GM18873 (cell line): ENCODE results near the gene RPLP2.

Experiments
- ATAC-seq: cut with Tn5 transposase; IDR thresholded peaks from one replicate; pipeline ENCODE4 v1.9.1; 2021; ENCODE audit warnings: mild to moderate bottlenecking, moderate library complexity, moderate number of reproducible peaks; ENCODE audit not compliant: unreplicated experiment, low FRiP score

Gene RPLP2

DNA sequence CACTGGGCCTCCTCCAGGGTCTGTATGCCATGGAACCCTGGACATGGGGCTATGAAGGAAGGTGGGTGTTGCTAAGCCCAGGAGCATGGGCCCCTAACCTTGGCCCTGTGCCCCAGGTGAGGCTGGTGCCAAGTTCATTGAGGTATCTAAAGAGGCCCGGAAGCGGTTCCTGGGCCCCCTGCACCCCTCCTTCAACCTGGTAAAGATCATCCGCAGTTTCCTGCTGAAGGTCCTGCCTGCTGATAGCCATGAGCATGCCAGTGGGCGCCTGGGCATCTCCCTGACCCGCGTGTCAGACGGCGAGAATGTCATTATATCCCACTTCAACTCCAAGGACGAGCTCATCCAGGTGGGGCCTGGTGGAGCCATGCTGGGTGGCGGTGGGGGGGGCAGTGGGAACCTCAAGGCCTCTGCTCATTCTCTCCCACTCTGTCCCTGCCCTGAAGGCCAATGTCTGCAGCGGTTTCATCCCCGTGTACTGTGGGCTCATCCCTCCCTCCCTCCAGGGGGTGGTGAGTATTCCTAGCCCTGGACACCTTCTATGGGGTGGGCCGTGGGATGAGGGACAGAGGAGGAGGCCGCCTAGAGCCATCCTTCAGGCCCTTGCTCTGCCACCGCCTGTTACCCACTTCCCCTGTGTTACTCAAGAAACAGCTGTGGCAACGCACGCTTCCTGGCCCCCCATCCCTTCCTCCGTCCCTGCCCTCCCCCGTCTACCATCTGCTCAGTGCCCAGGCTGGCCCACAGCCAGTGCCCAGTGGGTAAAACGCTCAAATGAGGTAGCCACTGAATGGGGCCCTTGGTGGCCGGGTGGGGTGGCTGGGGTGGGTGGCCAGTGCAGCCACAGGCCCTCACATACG, 12.0 kb downstream of the RPLP2 start:
- ATAC-seq, result no peak

DNA sequence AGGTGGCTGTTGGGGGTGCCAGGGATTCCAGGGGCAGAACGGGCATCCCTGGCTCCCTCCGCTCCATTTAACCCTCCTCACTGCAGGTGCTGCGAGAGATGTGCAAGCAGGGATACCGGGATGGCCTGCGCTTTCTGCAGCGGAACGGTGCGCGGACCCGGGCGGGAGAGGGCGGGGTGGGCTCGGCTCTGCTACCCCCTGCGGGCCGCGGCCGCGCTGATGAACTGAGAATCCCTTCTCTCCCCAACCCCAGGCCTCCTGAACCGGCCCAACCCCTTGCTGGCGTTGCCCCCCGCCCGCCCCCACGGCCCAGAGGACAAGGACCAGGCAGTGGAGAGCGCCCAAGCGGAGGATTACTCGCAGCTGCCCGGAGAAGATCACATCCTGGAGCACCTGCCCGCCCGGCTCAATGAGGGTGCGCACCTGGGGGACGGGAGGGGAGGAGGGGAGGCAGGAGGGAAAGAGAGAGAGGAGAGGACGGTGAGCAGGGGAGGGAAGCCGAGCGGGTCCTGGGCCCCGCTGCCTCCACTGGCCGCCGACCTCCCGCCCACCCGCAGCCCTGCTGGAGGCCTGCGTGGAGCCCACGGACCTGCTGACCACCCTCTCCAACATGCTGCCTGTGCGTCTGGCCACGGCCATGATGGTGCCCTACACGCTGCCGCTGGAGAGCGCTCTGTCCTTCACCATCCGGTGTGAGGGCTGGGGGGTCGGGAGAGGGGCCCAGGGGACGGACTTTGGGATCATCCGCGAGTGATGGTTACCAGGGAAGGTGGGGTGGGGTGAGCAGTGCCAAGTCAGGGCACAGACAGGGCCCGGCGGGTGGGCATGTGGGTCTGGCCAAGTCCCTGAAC, 13.9 kb downstream of the RPLP2 start:
- no peak for ATAC-seq

DNA sequence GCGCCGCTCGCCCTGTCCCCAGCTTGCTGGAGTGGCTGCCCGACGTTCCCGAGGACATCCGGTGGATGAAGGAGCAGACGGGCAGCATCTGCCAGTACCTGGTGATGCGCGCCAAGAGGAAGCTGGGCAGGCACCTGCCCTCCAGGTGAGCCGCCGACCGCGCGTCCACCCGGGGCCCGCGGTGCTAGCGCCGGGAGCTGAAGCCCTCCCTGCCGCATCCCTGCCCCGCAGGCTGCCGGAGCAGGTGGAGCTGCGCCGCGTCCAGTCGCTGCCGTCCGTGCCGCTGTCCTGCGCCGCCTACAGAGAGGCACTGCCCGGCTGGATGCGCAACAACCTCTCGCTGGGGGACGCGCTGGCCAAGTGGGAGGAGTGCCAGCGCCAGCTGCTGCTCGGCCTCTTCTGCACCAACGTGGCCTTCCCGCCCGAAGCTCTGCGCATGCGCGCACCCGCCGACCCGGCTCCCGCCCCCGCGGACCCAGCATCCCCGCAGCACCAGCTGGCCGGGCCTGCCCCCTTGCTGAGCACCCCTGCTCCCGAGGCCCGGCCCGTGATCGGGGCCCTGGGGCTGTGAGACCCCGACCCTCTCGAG, 14.6 kb downstream of the RPLP2 start:
- ATAC-seq, result no peak

DNA sequence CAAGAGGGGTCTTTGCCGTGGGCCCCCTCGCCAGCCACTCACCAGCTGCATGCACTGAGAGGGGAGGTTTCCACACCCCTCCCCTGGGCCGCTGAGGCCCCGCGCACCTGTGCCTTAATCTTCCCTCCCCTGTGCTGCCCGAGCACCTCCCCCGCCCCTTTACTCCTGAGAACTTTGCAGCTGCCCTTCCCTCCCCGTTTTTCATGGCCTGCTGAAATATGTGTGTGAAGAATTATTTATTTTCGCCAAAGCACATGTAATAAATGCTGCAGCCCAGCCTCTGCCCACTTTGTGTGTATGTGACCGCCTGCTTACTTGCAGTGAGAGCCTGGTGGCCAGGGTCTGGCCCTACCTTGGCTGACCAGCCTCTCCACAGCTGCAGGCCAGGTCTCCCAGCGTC, 15.2 kb downstream of the RPLP2 start:
- ATAC-seq, result no peak

DNA sequence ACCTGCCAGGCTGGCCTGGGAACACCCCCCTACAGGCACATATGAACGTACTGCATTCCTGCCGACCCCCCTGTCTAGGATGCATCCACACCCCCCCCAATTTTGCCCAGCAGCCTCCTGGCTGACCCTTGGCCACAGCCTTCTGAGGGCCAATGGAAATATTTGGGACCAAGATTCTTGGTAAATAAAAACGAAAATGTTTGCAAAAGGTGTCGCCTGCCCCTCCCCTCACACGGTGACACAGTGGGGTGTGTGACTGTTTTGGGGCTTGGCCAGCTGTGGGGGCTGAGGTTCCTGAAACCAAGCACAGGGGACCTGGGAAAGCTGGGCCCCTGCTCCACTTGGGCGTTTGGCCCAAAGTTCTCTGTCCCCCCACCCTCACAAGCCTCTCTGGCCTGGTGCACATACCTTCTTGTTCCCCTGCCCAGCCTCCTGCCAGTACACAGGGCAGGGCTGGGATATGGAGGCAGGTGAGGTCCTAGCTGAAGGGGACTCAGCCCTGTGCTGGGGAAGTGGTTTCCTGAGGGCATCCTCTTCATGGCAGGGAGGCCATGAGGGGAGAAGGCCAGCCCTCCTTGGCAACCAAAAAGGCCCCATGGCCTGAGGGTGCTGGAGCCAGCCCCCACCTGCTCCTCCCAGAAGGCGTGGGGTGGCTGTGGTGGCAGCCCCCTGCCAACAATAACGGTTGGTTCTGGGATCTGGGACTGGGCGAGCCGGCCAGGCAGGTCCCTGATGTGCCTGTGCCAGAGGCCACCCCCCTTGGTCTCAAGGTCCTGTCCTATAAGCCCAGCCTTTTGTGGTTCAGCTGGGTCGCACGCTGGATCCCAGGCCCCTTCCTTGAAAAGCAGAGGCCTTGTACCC, 15.8 kb downstream of the RPLP2 start:
- ATAC-seq, result no peak

DNA sequence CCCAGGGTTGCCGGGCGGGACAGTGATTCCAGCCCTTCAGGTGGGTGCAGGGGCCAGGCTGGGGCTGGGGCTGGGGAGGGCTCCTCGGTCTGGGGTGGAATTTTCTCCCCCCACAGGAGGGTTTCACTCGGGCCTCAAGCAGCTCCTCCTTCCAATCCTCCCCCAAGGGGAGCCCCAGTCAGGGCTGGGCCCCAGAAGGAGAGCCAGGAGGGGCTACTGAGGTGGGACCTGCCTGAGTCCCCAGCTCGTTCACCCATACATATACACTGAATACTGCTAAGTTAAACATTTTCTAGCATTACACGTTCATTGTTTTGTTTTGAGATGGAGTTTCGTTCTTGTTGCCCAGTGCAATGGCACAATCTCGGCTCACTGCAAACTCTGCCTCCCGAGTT, 16.5 kb downstream of the RPLP2 start:
- ATAC-seq, result no peak

DNA sequence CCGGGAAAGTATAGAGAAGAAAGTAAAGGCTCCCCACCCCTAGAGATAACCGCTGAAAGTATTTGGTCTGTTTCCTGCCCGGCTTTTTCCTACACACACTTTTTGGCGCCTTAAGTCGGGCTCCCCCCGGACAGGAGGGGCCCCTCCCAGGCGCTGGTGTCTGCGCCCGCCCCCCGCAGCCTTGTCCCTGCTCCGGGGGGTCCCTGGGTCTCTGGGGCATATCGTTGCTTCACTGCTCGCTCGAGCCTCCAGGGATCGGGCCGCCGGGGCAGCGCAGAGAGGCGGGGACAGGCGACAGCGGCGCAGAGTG, 17.0 kb downstream of the RPLP2 start:
- ATAC-seq, result no peak

DNA sequence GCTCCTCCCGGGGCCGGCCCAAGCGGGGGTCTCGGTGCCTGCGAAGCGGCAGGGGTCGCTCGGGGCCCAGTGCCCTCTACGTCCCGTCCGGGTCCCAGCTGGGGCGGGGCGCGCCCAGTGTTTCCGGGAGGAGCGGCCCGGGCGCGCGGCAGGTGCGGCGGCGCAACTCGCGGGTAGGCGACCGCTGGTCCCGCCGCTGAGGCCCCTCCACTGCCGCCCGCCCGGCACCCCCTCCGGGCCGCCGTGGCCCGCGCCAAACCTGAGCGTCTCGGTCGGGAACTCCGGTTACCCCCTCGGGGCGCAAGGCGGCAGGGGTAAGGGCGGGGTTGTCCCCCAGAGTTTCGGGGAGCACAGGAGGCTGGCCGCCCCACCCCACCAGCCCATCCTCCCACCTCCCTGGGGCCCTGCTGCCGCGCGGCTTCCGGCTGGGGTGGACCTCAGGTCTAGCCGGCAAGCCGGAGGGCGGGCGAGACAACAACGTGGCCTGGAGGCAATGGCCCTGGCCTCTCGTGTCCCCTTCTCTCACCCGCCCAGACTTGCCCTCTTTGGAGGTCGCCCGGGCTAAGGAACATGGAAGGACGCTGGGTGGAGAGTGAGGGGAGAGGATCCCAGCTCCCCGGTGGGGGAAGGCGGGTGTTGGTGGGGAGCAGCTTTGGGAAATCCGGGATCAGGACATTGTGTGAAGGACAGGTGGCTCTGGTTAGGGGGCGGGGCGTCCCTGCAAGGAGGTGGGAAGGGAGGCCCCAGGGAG, 17.6 kb downstream of the RPLP2 start:
- ATAC-seq, result no peak

DNA sequence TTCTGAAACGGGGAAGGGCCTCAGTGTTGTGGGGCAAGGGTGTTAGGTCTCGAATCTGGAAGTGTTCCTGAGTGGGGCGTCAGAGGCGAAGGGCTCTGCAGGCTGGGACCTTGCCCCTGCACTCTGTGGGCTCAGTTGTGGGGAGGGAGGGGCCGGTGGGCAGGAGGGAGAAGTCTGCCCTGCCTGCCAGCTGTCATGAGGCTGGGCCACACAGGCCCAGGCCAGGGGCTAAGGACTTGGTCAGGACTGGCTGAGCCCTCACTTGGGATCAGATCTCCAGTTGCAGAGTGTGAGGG, 18.1 kb downstream of the RPLP2 start, which contains the start of gene CRACR2B:
Gene CRACR2B, plus strand, starts transcription at position 23 of the 296 bp plus-strand sequence. CDS start 689 bp downstream, outside the sequence.
- ATAC-seq, result no peak

DNA sequence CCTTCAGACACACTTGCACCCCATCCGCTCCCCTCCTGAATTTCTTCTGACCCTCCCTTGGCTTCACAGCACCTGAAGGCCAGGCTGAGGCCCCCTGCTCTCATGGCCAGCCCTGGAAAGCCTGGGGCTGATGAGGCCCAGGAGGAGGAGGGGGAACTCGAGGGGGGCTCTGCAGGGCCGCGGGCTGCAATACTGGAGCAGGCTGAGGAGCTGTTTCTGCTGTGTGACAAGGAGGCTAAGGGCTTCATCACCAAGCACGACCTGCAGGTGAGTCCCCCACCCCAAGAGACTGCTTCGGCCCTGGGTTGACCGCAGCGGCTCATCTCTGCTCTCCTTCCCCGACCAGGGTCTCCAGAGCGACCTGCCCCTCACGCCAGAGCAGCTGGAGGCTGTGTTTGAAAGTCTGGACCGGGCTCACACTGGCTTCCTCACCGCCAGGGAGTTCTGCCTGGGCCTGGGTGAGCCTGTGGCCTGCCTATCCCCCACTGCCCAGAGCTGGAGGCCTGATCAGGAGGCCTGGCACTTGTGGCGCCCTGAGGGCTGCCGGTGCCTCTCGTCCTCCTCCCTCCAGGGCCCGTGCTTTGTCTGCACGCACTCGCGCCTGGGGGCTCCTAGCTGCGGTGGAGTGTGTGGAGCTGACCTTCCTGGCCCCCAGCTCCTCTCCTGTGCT, 18.9 kb downstream of the RPLP2 start:
- ATAC-seq, result no peak

DNA sequence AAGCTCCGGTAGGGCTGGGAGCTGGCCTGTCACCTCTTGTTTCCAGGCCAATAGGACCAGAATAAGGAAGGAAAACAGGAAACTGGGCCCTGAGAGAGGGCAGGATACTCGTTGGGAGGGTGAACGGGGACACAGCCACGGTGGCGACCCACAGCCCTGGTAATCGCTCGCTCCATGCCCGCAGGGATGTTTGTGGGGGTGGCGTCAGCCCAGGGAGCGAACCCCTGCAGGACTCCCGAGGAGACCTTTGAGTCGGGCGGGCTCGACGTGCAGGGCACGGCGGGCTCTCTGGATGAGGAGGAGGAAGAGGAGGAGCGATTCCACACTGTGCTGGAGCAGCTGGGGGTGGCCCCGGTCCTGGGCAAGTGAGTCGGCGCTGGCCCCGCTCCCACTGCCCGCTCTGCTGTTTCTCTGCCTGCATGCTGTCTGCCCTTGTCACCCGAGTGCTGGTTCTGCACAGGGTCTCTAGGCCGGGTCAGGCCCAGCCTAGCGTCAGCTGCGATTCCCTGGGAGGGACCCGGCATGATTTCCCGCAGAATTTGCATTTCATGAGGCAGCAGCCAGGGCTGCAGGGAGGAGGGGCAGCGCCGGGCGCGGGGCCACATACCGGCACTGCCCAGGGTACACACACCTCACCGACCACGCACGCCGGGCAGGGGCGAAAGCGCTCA, 19.5 kb downstream of the RPLP2 start:
- no peak for ATAC-seq

DNA sequence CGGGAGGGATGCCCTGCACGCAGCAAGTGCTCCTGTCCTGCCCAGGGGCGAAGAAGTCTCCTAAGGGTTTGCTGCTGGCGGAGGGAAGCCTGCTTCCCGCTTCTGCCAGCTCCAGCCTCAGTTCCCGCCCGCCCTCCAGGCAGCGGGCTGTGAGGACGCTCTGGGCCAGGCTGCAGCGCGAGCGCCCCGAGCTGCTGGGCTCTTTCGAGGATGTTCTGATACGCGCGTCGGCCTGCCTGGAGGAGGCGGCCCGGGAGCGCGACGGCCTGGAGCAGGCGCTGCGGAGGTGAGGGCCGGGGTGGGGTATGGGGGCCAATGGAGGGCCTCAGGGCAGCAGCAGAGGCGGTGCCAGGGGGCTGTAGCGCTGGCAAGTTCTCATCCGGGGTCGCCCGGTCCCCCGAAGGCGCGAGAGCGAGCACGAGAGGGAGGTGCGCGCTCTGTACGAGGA, 20.1 kb downstream of the RPLP2 start:
- no peak for ATAC-seq

DNA sequence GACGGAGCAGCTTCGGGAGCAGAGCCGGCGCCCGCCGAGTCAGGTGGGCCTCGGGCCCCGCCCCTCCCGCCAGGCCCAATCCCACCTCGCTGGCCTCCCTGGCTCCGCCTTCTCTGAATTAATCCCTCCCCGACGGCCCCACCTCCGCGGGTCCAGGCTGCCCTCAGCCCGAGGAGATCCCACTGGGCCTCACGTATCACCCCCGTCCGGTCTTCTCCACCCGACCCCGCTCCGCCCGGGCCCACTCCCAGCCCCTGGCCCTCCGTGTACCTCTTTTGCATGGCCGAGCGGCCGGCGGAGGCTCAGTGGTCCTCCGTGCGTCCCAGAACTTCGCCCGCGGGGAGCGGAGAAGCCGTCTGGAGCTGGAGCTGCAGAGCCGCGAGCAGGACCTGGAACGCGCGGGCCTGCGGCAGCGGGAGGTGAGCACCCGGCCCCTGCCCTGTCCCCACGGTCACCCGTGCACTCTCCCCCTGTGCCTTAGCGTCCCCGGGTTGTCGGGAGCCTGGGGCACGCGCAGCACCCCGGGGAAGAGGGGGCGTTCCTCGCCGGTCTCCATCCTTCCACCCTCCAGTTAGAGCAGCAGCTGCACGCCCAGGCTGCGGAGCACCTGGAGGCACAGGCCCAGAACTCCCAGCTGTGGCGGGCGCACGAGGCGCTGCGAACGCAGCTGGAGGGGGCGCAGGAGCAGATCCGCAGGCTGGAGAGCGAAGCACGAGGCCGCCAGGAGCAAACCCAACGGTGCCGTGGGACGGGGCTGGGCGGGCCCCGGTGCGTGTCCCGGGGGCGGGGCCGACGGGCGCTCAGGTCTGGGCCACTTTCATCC, 20.7 kb downstream of the RPLP2 start:
- no peak for ATAC-seq

DNA sequence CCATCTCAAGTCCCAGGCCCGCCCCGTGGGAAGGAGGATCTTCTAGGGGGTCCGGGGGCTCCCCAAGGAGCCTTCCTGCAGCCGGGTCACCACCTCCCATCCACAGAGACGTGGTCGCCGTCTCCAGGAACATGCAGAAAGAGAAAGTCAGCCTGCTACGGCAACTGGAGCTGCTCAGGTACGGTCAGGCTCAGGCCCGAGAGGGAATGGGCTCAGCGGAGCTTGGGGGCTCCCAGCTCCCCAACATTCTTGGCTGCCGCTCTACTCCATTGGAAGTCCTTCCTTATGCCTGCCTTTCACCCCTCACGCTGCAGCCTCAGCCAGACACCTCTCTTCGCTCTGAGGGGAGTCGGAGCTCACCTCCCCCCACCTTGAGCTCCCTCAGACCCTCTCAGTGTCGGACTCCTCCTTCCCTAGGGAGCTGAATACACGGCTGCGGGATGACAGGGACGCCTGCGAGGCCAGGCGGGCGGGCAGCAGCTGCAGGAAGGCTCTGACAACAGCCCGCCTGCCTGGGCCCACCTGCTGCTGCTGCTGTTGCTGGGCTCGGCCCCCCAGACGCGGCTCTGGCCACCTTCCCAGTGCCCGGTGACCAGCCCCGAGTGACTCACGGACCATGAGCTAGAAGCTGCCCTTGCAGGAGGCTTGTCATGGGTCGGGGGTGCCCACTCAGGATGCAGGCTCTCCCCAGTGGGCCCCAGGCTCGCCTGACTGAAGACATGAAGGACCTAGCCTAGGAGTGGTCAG, 21.5 kb downstream of the RPLP2 start:
- ATAC-seq, result no peak

DNA sequence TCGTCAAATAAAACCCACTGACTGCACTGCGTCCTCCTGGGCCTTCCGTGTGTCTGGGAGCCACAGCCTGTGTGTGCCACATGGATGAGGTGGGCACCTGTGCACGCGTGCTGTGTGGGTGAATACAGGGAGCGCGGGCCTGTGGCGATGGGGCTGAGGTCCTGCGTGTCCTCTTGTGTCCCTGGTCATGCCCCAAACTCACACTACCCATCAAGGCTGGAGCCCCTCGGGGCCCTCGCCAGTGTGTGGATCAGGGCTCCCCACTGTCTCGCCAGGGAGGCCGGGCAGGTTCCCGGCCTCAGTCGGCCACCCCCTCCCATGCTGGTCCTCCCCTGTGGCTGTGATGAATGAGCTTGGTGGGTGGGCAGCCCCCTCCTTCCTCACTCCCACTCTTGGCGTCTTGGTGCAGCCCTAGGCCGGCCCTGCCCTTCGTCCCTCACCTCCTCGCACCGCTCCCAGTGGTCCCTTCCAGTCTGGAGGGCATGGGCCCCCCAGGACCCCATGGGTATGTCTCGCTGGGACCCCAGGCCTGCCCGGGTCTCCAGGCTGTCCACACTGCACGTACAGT, 22.3 kb downstream of the RPLP2 start:
- no peak for ATAC-seq

DNA sequence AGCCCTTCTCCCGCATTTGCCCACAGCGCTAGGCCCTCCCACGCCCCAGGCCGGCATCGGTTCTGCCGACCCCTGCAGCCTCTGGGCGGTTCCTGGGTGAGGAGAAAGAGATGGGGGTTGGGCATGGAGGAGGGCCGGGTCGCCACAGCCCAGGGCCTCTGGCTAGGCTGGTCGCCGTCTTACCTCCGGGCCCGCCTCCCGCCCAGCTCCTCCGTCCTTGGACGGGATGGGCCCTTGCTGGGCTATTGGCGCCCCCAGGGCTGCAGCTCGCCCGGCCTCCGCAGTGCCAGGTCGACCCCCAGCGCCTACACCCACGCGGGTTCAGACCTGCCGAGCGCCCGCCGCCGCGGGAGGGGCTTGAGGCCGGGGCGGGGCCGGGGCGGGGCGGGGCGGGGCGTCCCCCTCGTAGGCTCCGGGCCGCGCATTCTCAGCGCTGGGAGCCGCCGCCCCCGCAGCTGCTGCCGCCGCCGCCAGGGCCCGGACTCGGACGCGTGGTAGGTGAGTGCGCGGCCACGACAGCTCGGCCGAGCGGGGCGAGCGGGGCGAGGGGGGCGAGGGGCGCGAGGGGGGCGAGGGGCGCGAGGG, 22.9 kb downstream of the RPLP2 start, which contains the start of gene CD151:
Gene CD151, plus strand, starts transcription at position 424 of the 585 bp plus-strand sequence. CDS start 3,118 bp downstream, outside the sequence.
- ATAC-seq, result no peak
